HG03460 (cell line): ENCODE measurements around the gene MYO19.
"Not testable (repeated sequence)": the region's sequence is repeated elsewhere in the genome, so short reads cannot be mapped to it uniquely, and the experiment has no call there.

Experiments used
- ATAC-seq: cut with Tn5 transposase; IDR thresholded peaks from one replicate; pipeline ENCODE4 v1.9.1; 2021; ENCODE audit not compliant: unreplicated experiment

The MYO19 gene

DNA sequence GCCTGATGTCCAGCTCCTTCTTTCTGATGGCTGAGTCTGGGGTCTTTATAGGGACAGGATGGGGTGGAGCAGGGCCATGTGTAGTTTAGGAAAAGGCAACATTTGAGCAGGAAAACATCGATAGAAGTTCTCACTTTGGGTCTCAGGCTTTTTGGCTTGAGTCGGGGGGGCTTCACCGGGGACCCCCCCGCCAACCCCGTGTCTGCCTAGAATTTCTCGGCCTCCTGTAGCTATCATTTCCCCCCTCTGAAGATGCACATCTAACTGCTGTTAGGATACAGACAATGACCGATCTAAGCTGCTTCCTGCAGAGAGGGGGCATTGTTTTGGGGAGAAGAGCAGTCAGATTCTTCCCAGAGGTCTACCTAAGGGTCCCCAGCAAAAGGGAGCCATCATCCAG, 64.9 kb downstream of the MYO19 start:
- ATAC-seq: no peak

DNA sequence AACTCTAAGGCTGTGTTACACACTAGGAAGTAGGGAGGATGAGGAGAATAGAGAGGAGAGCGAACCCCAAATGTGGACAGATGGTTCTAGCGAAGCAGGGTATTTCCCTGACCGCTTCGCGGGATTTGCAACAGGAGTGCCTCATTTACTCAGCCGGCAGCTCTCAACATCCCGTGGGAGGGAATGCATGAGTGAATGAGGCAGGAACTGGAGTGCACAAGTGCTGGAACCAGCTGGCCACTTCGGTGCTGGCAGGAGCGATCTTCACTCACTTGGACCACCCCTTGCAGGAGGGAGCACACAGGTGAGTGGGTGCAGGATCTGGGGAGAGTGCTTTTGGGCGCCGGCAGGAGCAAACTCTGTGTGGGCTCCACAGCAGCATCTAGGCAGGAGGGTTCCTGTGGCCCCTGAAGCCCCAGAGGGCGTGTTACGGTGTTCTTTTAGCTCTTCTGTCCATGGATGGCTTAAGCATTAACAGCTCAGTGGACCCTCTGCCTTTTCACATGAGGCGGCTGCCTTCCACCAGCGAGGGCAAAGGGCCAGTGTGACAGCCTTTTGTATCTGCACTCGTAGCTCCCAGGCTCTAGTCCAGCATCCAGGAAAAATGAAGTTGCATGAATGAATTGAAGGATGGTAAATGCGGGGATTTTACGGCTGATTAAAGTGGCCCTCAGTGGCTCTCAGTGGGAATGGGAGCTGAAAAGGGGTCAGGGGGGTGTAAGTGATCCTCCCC, 65.6 kb downstream of the MYO19 start:
- ATAC-seq: no peak

DNA sequence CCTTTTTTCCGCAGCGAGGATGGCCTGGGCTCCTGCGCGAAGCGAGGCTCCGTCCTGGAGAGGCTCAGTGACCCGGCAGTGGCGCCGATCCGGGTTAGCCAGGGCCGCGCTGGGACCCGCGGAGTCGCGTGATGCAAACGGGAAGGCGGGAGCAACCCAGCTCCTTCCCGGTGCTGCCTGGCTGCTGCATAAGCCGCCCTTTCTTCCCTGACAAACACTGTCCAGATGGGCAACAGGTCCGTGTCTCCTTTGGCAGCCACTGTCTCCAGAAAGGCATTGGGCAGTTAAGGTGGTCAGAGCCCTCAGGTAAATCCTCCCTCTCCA, 69.9 kb downstream of the MYO19 start:
- ATAC-seq: no peak

DNA sequence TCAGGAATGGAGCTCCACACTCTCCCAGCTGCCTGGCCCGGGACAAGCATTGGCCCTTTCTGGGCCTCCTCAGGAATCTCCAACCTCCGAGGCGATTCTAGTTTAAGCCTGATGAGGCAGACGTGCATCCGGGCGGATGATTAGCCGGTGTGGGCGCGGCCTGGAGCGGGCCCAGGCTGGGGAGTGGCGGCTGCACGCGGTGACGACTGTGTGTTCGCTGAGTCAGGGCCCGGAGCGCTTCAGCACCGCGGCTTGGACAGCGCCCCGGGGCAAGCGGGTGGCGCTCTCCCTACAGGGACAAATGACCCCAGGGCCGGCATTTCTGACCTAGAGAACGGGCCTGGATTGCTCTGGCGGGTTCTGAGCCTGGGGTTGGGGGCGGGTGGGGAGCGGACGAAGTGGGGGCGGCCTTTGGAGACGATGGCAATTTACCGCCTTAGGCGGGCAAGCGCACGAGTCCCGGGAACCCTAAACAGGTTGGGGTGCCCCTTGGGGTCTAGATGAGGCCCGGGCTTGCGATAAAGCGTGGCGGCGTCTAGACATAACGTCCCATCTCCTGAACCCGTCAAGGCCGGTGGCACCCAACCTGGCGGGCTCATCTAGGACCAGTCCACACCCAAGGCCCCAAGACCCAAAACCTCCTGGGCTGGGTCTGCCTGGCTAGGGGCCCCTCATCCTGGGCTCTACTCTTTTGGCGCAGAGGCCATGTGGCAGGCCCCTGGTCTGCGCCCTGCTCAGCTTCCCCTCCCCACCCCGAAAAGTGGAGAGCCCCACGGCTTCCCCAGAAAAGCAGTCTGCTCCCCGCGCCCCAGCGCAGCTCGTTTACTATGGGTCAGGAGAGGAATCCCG, 70.5 kb downstream of the MYO19 start:
- no peak for ATAC-seq

DNA sequence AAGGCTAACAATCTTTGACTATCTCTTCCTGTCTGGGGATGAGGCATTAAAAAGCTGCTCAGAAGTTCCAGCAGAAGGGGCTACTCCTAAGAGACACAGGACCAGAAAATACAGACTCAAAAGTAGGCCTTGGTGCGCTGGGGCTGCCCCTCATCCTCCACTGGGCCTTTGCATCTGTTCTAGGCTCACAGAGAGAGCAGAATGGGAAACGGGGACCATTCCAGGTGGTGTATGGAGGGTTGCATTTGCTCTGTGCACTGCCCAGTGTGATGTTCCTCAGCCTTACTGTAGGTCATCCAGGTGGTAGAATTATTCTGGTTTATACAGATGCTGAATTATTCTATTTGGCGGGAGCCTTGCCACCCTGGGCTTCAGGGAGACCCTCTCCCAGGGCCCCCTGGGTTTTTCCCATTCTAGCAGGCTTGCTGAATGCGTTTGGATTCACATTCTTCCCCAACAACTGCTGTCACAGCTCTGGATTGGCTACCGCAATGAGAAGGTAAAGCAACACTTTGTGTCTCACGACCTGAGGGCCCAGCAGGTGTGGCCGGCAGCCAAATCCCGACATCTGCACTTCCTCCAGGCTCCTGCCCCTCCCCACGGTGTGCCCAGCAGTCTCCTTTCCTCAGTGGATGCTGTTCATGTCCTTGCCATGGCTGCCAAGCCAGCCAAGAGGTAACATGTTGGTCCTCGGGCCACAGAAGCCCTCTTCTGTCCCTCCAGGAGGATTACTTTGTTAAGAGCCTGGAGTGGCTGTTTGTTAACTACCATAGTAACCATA, 73.1 kb downstream of the MYO19 start:
- ATAC-seq: no peak

DNA sequence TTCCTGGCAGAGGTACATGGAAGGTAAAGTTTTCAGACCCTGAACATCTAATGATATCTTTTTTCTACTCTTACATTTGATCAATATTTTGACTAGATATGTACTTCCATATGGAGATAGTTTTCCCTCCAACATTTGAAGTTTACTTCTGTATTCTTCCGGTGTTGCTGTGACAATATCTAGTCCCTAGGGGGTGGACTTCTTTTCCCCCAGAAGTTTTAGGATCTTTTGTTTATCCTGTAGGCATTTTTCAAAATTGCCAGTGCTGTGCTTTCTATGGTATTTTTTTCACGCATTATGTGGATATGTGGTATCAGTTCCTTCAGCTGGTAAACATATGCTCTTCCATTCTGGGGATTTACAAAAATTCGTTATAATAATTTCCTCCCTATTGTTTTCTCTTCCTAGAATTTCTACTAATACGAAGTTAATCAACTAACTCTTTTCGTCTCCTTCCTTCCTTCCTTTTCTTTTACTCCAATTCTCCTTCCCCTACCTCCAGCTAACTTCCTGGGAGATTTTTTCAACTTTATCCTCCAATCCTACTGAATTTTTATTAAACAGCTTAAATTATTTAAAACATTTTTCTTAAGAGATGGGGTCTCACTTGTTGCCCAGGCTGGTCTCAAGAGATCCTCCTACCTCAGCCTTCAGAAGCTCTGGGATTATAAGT, 74.3 kb downstream of the MYO19 start:
- no peak for ATAC-seq

DNA sequence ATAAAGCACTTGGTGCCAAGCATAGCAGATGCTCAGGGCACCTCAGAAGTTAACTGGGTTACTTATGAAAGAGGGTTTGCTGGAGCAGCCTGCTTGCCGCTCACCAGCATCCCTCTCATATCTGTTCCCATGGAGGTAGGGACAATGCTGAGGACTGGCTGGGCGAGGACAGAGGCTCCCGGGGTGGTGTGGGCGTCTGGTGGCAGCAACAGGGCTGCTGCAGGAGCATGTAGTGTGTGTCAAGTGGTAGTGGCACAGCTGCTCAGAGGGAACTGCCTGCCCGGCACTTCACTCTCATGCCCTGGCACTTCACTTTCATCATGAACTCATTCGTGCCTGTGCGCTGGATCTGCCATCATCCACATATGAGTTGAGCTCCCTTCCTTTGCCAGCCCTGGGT, 75.1 kb downstream of the MYO19 start:
- ATAC-seq: no peak

DNA sequence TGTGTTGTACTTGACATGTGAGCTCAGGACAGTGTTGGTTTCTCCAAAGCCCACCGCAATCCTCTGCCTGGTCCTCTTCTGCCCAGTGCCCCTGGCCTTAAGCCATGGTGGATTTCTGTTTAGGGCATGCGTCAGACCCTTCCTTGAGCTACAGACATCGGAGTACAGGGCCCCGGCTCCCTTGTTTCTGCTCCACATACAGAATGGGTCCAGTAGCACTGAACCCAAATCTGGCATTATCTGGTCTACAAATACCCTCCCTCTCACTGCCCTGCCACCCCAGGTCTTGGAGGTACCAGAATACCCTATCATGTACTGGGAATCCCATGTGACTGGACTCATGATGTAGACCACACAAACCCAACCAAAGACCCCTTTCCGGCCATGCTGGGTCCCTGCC, 75.6 kb downstream of the MYO19 start:
- ATAC-seq: no peak

DNA sequence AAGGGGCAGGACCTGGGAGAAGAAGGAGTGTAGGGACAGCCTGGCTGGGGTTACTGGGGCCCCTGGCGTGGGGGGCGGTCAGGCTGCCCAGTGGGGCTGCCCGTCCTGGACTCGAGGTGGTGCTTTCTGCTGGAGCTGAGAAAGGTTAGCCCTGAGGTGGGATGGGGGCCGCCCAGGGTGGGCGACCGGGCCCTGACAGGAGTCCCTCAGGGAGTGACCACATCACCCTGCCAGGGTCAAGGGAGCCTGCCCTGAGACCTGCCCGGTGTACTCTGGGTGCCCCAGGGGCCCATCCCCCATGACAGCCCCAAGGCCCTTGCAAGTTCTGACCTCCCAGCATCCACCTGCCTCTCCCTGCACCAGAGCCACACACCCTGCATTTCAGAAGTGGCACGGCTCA, 77.0 kb downstream of the MYO19 start:
- ATAC-seq: not testable (repeated sequence)

DNA sequence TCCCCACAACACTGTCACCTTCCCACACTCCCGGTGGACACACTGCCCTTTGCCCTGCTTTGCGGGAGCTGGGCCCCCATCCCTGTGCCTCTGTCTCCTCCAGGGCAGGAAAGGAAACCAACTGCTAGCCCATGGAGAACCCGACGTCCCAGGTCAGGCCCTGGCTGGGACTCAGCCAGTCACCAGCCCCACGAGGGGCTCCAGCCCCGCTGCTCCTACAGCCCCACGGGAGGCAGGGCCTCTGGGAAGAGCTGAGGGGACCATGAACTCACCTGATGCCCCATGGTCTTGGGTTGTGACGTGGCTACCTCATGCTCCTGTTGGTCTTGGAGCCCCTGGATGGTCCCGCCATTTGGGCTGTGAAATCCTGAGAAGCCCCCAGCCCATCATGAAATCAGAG, 81.8 kb downstream of the MYO19 start:
- not testable (repeated sequence) for ATAC-seq

DNA sequence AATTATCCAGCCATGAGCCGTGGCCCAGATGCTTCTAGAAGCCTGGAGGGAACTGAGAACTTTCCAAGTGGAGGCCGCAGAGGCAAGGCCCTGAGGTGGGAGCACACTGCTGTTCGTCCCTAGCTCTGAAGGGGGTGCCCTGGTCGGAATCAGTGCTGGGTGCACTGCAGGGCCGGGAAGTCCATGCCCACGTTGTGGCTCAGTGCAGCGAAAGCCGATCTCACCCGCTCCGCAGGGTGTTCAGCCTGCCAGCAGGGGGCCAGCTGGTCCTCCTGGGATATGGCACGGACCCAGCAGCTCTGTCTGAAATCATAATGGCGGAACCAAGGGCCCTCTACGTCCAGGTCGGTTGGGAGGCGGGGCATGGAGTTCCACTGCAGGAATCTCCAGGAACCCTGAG, 84.7 kb downstream of the MYO19 start:
- ATAC-seq: not testable (repeated sequence)
